ENCODE measurements around the gene DNMT3A. TPM values are rescaled to one million over a fixed set of nuclear protein-coding genes. Genes with fewer than 3 reads are reported as not detected.

The DNMT3A gene
- total RNA-seq, 4 donors from 2014 or later: 16.1 to 33.7 (median 21.0) TPM

- Histone ChIP-seq H3K9me3 (no peaks in the 10 kb centered on the region), H3K27me3 (no peaks in the 10 kb centered on the region), H3K4me1 (peaks cover 0 to 31% (median 9%) of the 10 kb centered on the region in 4 donors), H3K27ac (no peak overlapping the region), H3K4me3 (no peak overlapping the region), H3K36me3 (peaks cover 0 to 3% (median 0%) of the 10 kb centered on the region in 4 donors)
- intact Hi-C loops (cut with DNase I; ENCODE audit: low total_unique reads) (no loop called here), in situ Hi-C loops (cut with MboI; ENCODE audit: low pct_ligation_motif_present in 1 of 4, low pct_unique_long_range_greater_than_20kb in 1 of 4, low sequenced_read_pairs in 3 of 4) (no loop called here)
- no peak for DNase-seq
- TF ChIP-seq EP300 (IDR thresholded peaks at IDR 0.05; ENCODE audit: low read depth) (no peak), POLR2AphosphoS5 (IDR thresholded peaks at IDR 0.05) (no peak), POLR2A (IDR thresholded peaks at IDR 0.05) (no peak), CTCF (IDR thresholded peaks at IDR 0.05) (no peak)
- 93% methylated on average over 8 of the region's 8 CpGs; no CpG with 5 or more reads in 1 of the 2 donors for WGBS, 2 donors (ENCODE audit: low coverage in 1 of 2)
Observed at GRCh38 chr2:25281941-25282340, 59.8 kb downstream of the DNMT3A start.

- H3K36me3 ChIP-seq: peaks cover 0 to 3% (median 0%) of the 10 kb centered on the region in 4 donors
- peaks cover 0 to 34% (median 12%) of the 10 kb centered on the region in 4 donors for H3K4me1 ChIP-seq
- H3K27ac ChIP-seq: no peak overlapping the region
- in situ Hi-C loops (cut with MboI; ENCODE audit: low pct_ligation_motif_present in 1 of 4, low pct_unique_long_range_greater_than_20kb in 1 of 4, low sequenced_read_pairs in 3 of 4): no loop called here
- no peaks in the 10 kb centered on the region for H3K9me3 ChIP-seq
- intact Hi-C loops (cut with DNase I; ENCODE audit: low total_unique reads): no loop called here
- no peaks in the 10 kb centered on the region for H3K27me3 ChIP-seq
- WGBS, 2 donors (ENCODE audit: low coverage in 1 of 2): 79% methylated on average over 4 to 5 of the region's 5 CpGs
- H3K4me3 ChIP-seq: no peak overlapping the region
- TF ChIP-seq POLR2AphosphoS5 (IDR thresholded peaks at IDR 0.05) (no peak), POLR2A (IDR thresholded peaks at IDR 0.05) (no peak), EP300 (IDR thresholded peaks at IDR 0.05; ENCODE audit: low read depth) (no peak), CTCF (IDR thresholded peaks at IDR 0.05) (no peak)
- DNase-seq: no peak
Observed at GRCh38 chr2:25281522-25281921, 60.2 kb downstream of the DNMT3A start.

- no peak for TF ChIP-seq POLR2A (IDR thresholded peaks at IDR 0.05)
- TF ChIP-seq CTCF (IDR thresholded peaks at IDR 0.05): no peak
- 86% methylated on average over 10 of the region's 10 CpGs; no CpG with 5 or more reads in 1 of the 2 donors for WGBS, 2 donors (ENCODE audit: low coverage in 1 of 2)
- H3K4me1 ChIP-seq: peaks cover 0 to 37% (median 15%) of the 10 kb centered on the region in 4 donors
- intact Hi-C loops (cut with DNase I; ENCODE audit: low total_unique reads) (no loop called here), in situ Hi-C loops (cut with MboI; ENCODE audit: low pct_ligation_motif_present in 1 of 4, low pct_unique_long_range_greater_than_20kb in 1 of 4, low sequenced_read_pairs in 3 of 4) (no loop called here)
- no peaks in the 10 kb centered on the region for H3K27me3 ChIP-seq
- H3K27ac ChIP-seq: peak overlapping the region in 1 of 4 donors; percentile 76
- H3K4me3 ChIP-seq: no peak overlapping the region
- peaks cover 0 to 3% (median 0%) of the 10 kb centered on the region in 4 donors for H3K36me3 ChIP-seq
- no peak for DNase-seq
- no peaks in the 10 kb centered on the region for H3K9me3 ChIP-seq
Observed at GRCh38 chr2:25280051-25280687, 61.6 kb downstream of the DNMT3A start.

- in situ Hi-C loops (cut with MboI; ENCODE audit: low pct_ligation_motif_present in 1 of 4, low pct_unique_long_range_greater_than_20kb in 1 of 4, low sequenced_read_pairs in 3 of 4) (no loop called here), intact Hi-C loops (cut with DNase I; ENCODE audit: low total_unique reads) (loop anchor here (10.0 kb wide), 1 partner anchor 66 kb away; the partner anchor contains the start of gene DNMT3A)
- Histone ChIP-seq H3K9me3 (no peaks in the 10 kb centered on the region), H3K27ac (peak overlapping the region; percentile 76 to 85 (median 80)), H3K4me1 (peaks cover 0 to 40% (median 16%) of the 10 kb centered on the region in 4 donors), H3K27me3 (no peaks in the 10 kb centered on the region), H3K36me3 (peaks cover 0 to 3% (median 0%) of the 10 kb centered on the region in 4 donors), H3K4me3 (no peak overlapping the region)
- WGBS, 2 donors (ENCODE audit: low coverage in 1 of 2): 72 to 78% methylated on average over 5 to 9 of the region's 12 CpGs
- DNase-seq: peak; percentile 66
- TF ChIP-seq CTCF (IDR thresholded peaks at IDR 0.05) (no peak), POLR2AphosphoS5 (IDR thresholded peaks at IDR 0.05) (peak in 1 of 3 donors; percentile 29), POLR2A (IDR thresholded peaks at IDR 0.05) (no peak), EP300 (IDR thresholded peaks at IDR 0.05; ENCODE audit: low read depth) (no peak)
Observed at GRCh38 chr2:25279091-25279651, 62.6 kb downstream of the DNMT3A start.
